IMR-90 (cell line): ENCODE measurements around the gene ANKRD33B. TPM values are rescaled to one million over a fixed set of nuclear protein-coding genes. Genes with fewer than 3 reads are reported as not detected.

Experiments
- ATAC-seq: fragments of 200-7000 bp; cut with Tn5 transposase; 2 replicates; pipeline ENCODE4 v1.9.1; 2020; ENCODE audit warnings: low read depth, mild to moderate bottlenecking, moderate library complexity
- BruUV-seq: library from RNA; stranded (reverse); fragments of 400-500 nt; replicated peaks from 2 replicates; lab custom pipeline; 2021; lab: Mats Ljungman, UMichigan
- CTCF ChIA-PET: fragments of 300-600 bp; formaldehyde crosslinking; extraction: SDS; loops from one replicate; lab custom pipeline; 2021; ENCODE audit warnings: antibody characterized with exemption; lab: Yijun Ruan, JAX
- POLR2A ChIA-PET: fragments of 300-600 bp; sonication (Branson Sonifier 250); formaldehyde crosslinking; loops from one replicate; lab custom pipeline; 2022; ENCODE audit warnings: antibody characterized with exemption; ENCODE audit not compliant: unreplicated experiment; lab: Charles Lee
- DNase-seq: peaks from one replicate; pipeline ENCODE4 v3.0.0; 2013
- H2AFZ ChIP-seq: replicated peaks from 2 replicates; pipeline ENCODE3; 2013; ENCODE audit warnings: low read length, mild to moderate bottlenecking; ENCODE audit not compliant: poor library complexity
- H2AK5ac ChIP-seq: 2 replicates; pipeline ENCODE4 v1.6.1; 2013; ENCODE audit warnings: low read depth, low read length, inconsistent platforms
- H2AK9ac ChIP-seq: replicated peaks from 2 replicates; pipeline ENCODE3; 2013; ENCODE audit warnings: mild to moderate bottlenecking, low read depth, low read length, moderate library complexity; ENCODE audit not compliant: poor library complexity
- H2BK120ac ChIP-seq: 2 replicates; pipeline ENCODE4 v1.6.1; 2013; ENCODE audit warnings: low read depth, low read length, inconsistent platforms
- H2BK15ac ChIP-seq: 3 replicates; pipeline ENCODE4 v1.6.1; 2013; ENCODE audit warnings: low read depth, low read length, inconsistent platforms
- H2BK20ac ChIP-seq: 2 replicates; pipeline ENCODE4 v1.6.1; 2013; ENCODE audit warnings: low read depth, mild to moderate bottlenecking, inconsistent platforms, low read length, moderate library complexity
- H2BK5ac ChIP-seq: 2 replicates; pipeline ENCODE4 v1.6.1; 2013; ENCODE audit warnings: mild to moderate bottlenecking, low read depth, low read length, inconsistent platforms; ENCODE audit not compliant: poor library complexity, severe bottlenecking
- H3K14ac ChIP-seq: replicated peaks from 2 replicates; pipeline ENCODE4 v1.6.1; 2013; ENCODE audit warnings: low read depth, low read length, inconsistent platforms
- H3K18ac ChIP-seq: 2 replicates; pipeline ENCODE4 v1.6.1; 2013; ENCODE audit warnings: low read depth, low read length, control low read depth
- H3K23ac ChIP-seq: 2 replicates; pipeline ENCODE4 v1.6.1; 2013; ENCODE audit warnings: low read depth, low read length, inconsistent platforms
- H3K27ac ChIP-seq: 2 replicates; pipeline ENCODE4 v1.5.1; 2013; ENCODE audit warnings: mild to moderate bottlenecking, control low read depth, low read length; ENCODE audit not compliant: insufficient read depth
- H3K27me3 ChIP-seq: 2 replicates; pipeline ENCODE4 v1.6.1; 2013; ENCODE audit warnings: low read length; ENCODE audit not compliant: control insufficient read depth, insufficient read depth
- H3K36me3 ChIP-seq: 2 replicates; pipeline ENCODE4 v1.6.1; 2013; ENCODE audit warnings: low read length, mixed read lengths; ENCODE audit not compliant: control insufficient read depth, insufficient read depth
- H3K4ac ChIP-seq: 2 replicates; pipeline ENCODE4 v1.6.1; 2013; ENCODE audit warnings: low read depth, low read length, inconsistent platforms
- H3K4me1 ChIP-seq: 2 replicates; pipeline ENCODE4 v1.6.1; 2013; ENCODE audit warnings: low read length, mixed read lengths; ENCODE audit not compliant: control insufficient read depth, insufficient read depth
- H3K4me2 ChIP-seq: 2 replicates; pipeline ENCODE4 v1.6.1; 2013; ENCODE audit warnings: low read depth, mild to moderate bottlenecking, control low read depth, low read length, moderate library complexity
- H3K4me3 ChIP-seq: 2 replicates; pipeline ENCODE4 v1.5.1; 2013; ENCODE audit warnings: low read depth, mild to moderate bottlenecking, control low read depth, low read length, moderate library complexity; ENCODE audit not compliant: insufficient read depth
- H3K56ac ChIP-seq: 2 replicates; pipeline ENCODE4 v1.6.1; 2013; ENCODE audit warnings: low read length, inconsistent platforms; ENCODE audit not compliant: insufficient read depth; ENCODE audit errors: extremely low read depth
- H3K79me1 ChIP-seq, 2 experiments: 2 replicates each; pipeline ENCODE4 v1.6.1; 2013; ENCODE audit warnings: low read length in 2 of 2, inconsistent platforms in 1 of 2, low read depth in 1 of 2
- H3K9ac ChIP-seq: 2 replicates; pipeline ENCODE4 v1.6.1; 2013; ENCODE audit warnings: low read depth, low read length, control low read depth
- H3K9me1 ChIP-seq: 2 replicates; pipeline ENCODE4 v1.6.1; 2013; ENCODE audit warnings: low read length, inconsistent platforms; ENCODE audit not compliant: insufficient read depth
- H3K9me3 ChIP-seq: 2 replicates; pipeline ENCODE4 v1.6.1; 2013; ENCODE audit warnings: low read length; ENCODE audit not compliant: control insufficient read depth, insufficient read depth
- H4K20me1 ChIP-seq: 2 replicates; pipeline ENCODE4 v1.6.1; 2013; ENCODE audit warnings: low read length, inconsistent platforms; ENCODE audit not compliant: insufficient read depth
- H4K5ac ChIP-seq: 2 replicates; pipeline ENCODE4 v1.6.1; 2013; ENCODE audit warnings: mild to moderate bottlenecking, low read depth, low read length, control low read depth
- H4K8ac ChIP-seq, 2 experiments: 2 replicates each; pipeline ENCODE4 v1.6.1; 2013; ENCODE audit warnings: low read depth in 2 of 2, low read length in 2 of 2, control low read depth in 1 of 2, inconsistent platforms in 1 of 2
- H4K91ac ChIP-seq: 2 replicates; pipeline ENCODE4 v1.6.1; 2013; ENCODE audit warnings: low read depth, low read length, inconsistent platforms; ENCODE audit not compliant: insufficient read depth
- BHLHE40 ChIP-seq: fragments of 150-350 bp; IDR thresholded peaks from 2 replicates; pipeline ENCODE4 v1.6.1; 2016; ENCODE audit warnings: mild to moderate bottlenecking, low read depth, low read length
- CEBPB ChIP-seq: IDR thresholded peaks from 2 replicates; pipeline ENCODE4 v1.6.1; 2012; ENCODE audit warnings: low read depth, low read length, improper control_type of control experiment
- CHD1 ChIP-seq: IDR thresholded peaks from 2 replicates; pipeline ENCODE4 v1.6.1; 2012; ENCODE audit warnings: low read depth, low read length, improper control_type of control experiment
- CTCF ChIP-seq: conservative IDR thresholded peaks from 2 replicates; pipeline ENCODE4 v1.5.1; 2012; ENCODE audit warnings: mild to moderate bottlenecking, low read depth, low read length, improper control_type of control experiment
- ELK1 ChIP-seq: fragments of 150-350 bp; IDR thresholded peaks from 2 replicates; pipeline ENCODE4 v1.6.1; 2016; ENCODE audit warnings: low read depth, mild to moderate bottlenecking, low read length, moderate library complexity, borderline replicate concordance
- FOS ChIP-seq: fragments of 150-350 bp; IDR thresholded peaks from 2 replicates; pipeline ENCODE4 v1.6.1; 2016; ENCODE audit warnings: low read depth, low read length
- MAFK ChIP-seq: IDR thresholded peaks from 2 replicates; pipeline ENCODE4 v1.6.1; 2012; ENCODE audit warnings: low read depth, low read length, improper control_type of control experiment
- MAZ ChIP-seq: IDR thresholded peaks from 2 replicates; pipeline ENCODE4 v1.6.1; 2012; ENCODE audit warnings: low read depth, mild to moderate bottlenecking, low read length, improper control_type of control experiment, moderate library complexity, borderline replicate concordance
- MXI1 ChIP-seq: IDR thresholded peaks from 2 replicates; pipeline ENCODE4 v1.6.1; 2012; ENCODE audit warnings: low read depth, mild to moderate bottlenecking, low read length, moderate library complexity, borderline replicate concordance
- NFE2L2 ChIP-seq: fragments of 150-350 bp; IDR thresholded peaks from 2 replicates; pipeline ENCODE4 v1.6.1; 2016; ENCODE audit warnings: low read depth, mild to moderate bottlenecking, low read length
- POLR2A ChIP-seq: IDR thresholded peaks from 2 replicates; pipeline ENCODE4 v1.6.1; 2012; ENCODE audit warnings: mild to moderate bottlenecking, low read depth, low read length
- RAD21 ChIP-seq: IDR thresholded peaks from 2 replicates; pipeline ENCODE4 v1.6.1; 2012; ENCODE audit warnings: low read length, improper control_type of control experiment
- RCOR1 ChIP-seq: IDR thresholded peaks from 2 replicates; pipeline ENCODE4 v1.6.1; 2012; ENCODE audit warnings: mild to moderate bottlenecking, low read length, improper control_type of control experiment; ENCODE audit not compliant: insufficient replicate concordance
- RFX5 ChIP-seq: IDR thresholded peaks from 2 replicates; pipeline ENCODE4 v1.8.0; 2012; ENCODE audit warnings: low read depth, mild to moderate bottlenecking, low read length, moderate library complexity
- SMC3 ChIP-seq: fragments of 150-350 bp; IDR thresholded peaks from 2 replicates; pipeline ENCODE4 v1.6.1; 2016; ENCODE audit warnings: low read depth, mild to moderate bottlenecking, antibody characterized with exemption, low read length, moderate library complexity
- USF2 ChIP-seq: fragments of 150-350 bp; IDR thresholded peaks from 2 replicates; pipeline ENCODE4 v1.6.1; 2017; ENCODE audit warnings: mild to moderate bottlenecking, antibody characterized with exemption, low read length, low read depth
- WGBS, 2 experiments: methylation state at CpG; one replicate each; pipeline versions ENCODE4 v1.1.5 to v1.1.7; 2013; ENCODE audit warnings: missing lambda C conversion rate in 2 of 2; ENCODE audit not compliant: insufficient read length in 1 of 2; ENCODE audit errors: extremely low coverage in 2 of 2; 5-methylcytosine and 5-hydroxymethylcytosine counted together
- dilution Hi-C: fragments of 300-500 bp; cut with HindIII; formaldehyde crosslinking; loops from one replicate; pipeline ENCODE4 v1.14.3; 2018; ENCODE audit warnings: low sequenced_read_pairs; ENCODE audit not compliant: unreplicated experiment
- in situ Hi-C: fragments of 300-500 bp; cut with MboI; formaldehyde crosslinking; loops from 3 replicates; pipeline ENCODE4 v1.14.3; 2019; ENCODE audit warnings: low sequenced_read_pairs, inconsistent platforms, mixed read lengths
- intact Hi-C: fragments of 100-400 bp; cut with micrococcal nuclease; formaldehyde crosslinking; loops from 2 replicates; pipeline ENCODE4 v1.10.0; 2022
- polyA plus RNA-seq, 3 experiments: library from polyadenylated mRNA; depleted of rRNA; stranded (reverse); fragments of >200 nt; gene quantifications; 2 replicates each; pipeline ENCODE4 v1.2.3, GENCODE V29; 2012; ENCODE audit warnings: low replicate concordance in 1 of 3
- total RNA-seq: library from RNA; depleted of rRNA; stranded (reverse); fragments of >200 nt; gene quantifications from 2 replicates; pipeline ENCODE4 v1.2.3, GENCODE V29; 2012

The ANKRD33B gene
- total and polyA plus RNA-seq, 2 of the 4 experiments (the other 2 are of a cell fraction), result 2.5 to 3.3 TPM

- Histone ChIP-seq H4K5ac (no peak overlapping the region), H2AK5ac (no peak overlapping the region), H2AK9ac (no peak overlapping the region), H3K9me3 (peaks cover 2% of the 10 kb centered on the region; the same call in 1 of the 2 replicates), H3K79me1 (peaks cover 6 to 38% of the 10 kb centered on the region in 2 experiments), H2AFZ (no peak overlapping the region), H2BK15ac (no peak overlapping the region), H3K9ac (no peak overlapping the region), H3K27me3 (no peaks in the 10 kb centered on the region), H4K8ac (no peak overlapping the region), H3K4me3 (no peak overlapping the region), H4K20me1 (peaks cover 21% of the 10 kb centered on the region), H3K18ac (no peak overlapping the region), H3K4me1 (peaks cover 8% of the 10 kb centered on the region), H2BK5ac (no peak overlapping the region), H3K36me3 (peaks cover 19% of the 10 kb centered on the region; the same call in 1 of the 2 replicates), H4K91ac (no peak overlapping the region), H2BK120ac (no peak overlapping the region), H3K23ac (no peak overlapping the region), H2BK20ac (no peak overlapping the region), H3K14ac (no peak overlapping the region), H3K56ac (no peak overlapping the region), H3K4ac (no peak overlapping the region), H3K4me2 (no peak overlapping the region), H3K27ac (no peak overlapping the region), H3K9me1 (peaks cover 4% of the 10 kb centered on the region)
- DNase-seq (no peak), ATAC-seq (no peak)
- dilution Hi-C loops, result no loop called here
- no peak for TF ChIP-seq CTCF
- TF ChIP-seq FOS, result no peak
- TF ChIP-seq USF2, result no peak
- TF ChIP-seq CEBPB, result no peak
- no peak for TF ChIP-seq MXI1
- TF ChIP-seq NFE2L2, result no peak
- no peak for TF ChIP-seq MAFK
- no peak for TF ChIP-seq BHLHE40
- no peak for TF ChIP-seq RCOR1
- no peak for TF ChIP-seq CHD1
- TF ChIP-seq MAZ, result no peak
- TF ChIP-seq SMC3, result no peak
- TF ChIP-seq ELK1, result no peak
- no peak for TF ChIP-seq RFX5
- TF ChIP-seq POLR2A, result no peak
- TF ChIP-seq RAD21, result no peak
- CTCF ChIA-PET, result interaction anchor here (1.4 kb wide), 1 partner anchor 185 kb away, joined by 3 read pairs; no protein-coding TSS in a partner anchor
- POLR2A ChIA-PET, result no interaction called here
- no TSS peak for BruUV-seq
- WGBS, 2 experiments, result 89% methylated on average over 5 of the region's 11 CpGs; no CpG with 5 or more reads in 1 of the 2 experiments
- intact Hi-C loops, result no loop called here
- in situ Hi-C loops, result no loop called here
Measured at GRCh38 chr5:10624206-10624605, 60.3 kb downstream of the ANKRD33B start.
